Cortex of kidney (tissue), 1 donor: Measurements from ENCODE around the gene SNX13.
"Not testable (repeated sequence)": the region's sequence is repeated elsewhere in the genome, so short reads cannot be mapped to it uniquely, and the experiment has no call there.

Source experiments
- DNase-seq: peaks from one replicate; lab custom pipeline; 2025; lab: John Stamatoyannopoulos, UW

The SNX13 gene

DNA sequence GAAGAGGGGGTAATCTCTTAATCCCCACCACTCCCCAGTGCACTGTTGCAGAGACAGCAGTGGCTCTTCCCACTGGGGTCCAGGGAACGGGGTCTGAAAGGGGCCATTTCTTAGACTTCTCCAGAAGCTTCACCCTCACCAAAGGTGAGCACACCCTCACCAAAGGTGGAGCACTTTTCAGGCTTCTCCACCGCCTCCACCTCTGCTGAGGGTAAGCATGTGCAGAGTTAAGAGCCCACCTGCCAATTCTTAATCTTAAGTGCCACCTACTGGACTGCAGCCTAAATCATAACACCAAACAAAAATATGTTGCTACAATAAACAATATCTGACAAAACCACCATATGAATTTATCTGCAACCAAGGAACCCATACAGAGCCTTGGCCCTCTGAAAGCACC lies 27.0 kb downstream of the SNX13 start:
- no peak for DNase-seq

DNA sequence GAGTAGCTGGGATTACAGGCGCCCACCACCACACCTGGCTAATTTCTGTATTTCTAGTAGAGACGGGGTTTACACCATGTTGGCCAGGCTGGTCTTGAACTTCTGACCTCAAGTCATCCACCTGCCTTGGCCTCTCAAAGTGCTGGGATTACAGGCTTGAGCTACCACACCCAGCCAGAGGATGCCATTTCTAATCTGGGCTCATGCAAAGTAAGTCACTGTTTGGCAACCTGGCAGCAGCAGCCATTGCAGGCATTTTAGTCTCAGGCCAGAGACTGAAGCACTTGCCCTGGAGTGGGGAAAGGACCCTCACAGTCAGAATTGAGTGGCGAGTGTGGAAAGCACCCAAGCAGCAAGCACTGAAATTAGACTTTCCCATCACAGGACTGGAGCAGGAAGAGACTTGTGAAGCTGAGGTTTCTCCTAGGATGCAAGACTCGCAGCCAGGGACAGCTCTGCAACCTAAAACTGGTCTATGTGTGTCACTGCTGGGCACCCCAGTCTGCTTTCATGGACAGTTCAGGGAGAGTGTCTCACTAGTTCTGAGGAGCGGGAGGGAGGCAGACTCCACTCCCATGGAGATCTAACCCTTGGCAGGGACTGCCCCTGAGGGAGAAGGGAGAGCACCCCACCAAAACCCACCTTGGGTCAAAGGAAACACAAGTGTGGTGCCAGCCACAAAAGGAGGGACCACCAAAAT lies 27.6 kb downstream of the SNX13 start:
- DNase-seq, result no peak

- no peak for DNase-seq
Observed at GRCh38 chr7:17912050-17912449, 28.2 kb downstream of the SNX13 start.

GRCh38 chr7:17910377-17910776 lies 29.9 kb downstream of the SNX13 start:
- DNase-seq, result no peak

DNA sequence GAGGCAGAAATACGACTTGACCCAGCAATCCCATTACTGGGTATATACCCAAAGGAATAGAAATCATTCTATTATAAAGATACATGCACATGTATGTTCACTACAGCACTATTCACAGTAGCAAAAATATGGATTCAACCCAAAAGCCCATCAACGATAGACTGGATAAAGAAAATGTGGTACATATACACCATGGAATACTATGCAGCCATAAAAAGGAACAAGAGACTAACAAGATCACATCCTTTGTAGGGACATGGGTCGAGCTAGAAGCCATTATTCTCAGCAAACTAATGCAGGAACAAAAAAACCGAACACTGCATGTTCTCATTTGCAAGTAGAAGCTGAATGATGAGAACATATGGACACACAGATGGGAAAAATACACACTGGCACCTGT lies 31.0 kb downstream of the SNX13 start:
- DNase-seq, result not testable (repeated sequence)

DNA sequence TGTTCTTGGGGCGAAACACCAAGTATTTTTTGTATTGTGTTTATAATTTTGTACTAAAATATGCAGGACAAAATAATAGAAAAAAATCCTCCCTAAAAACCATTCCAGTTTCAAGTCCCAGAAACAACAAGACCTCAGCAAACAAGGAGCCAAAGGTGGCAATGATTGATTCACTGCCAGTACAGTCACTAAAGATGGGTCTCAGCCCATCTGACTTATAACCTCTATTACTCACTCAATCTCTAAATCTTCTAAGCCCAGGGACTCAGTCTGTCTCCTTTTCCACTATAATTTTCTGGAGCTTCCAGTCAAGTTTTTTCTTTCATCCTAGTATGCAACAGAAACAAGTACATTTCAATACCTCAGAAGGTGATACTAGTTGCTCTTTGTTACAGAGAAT lies 33.3 kb downstream of the SNX13 start:
- DNase-seq, result no peak

DNA sequence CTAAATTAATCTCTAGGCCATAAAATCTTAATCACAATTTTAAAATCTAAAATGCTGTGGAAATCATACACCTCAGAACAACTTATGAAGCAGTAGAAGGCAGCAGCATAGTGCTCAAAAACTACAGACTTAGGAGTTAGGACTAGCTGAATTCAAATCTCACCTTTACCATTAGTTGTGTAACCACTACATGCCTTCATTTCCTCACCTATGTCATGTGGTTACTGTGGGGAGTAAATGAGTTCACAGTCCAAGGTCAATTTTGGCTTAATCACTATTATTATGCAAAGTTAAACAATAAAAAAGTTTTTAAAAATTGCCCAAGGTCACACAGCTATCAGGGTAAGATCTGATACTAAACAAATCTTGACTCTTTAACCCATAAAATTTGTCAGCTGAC lies 37.0 kb downstream of the SNX13 start:
- DNase-seq, result no peak

GRCh38 chr7:17902599-17902998 lies 37.7 kb downstream of the SNX13 start:
- DNase-seq, result no peak

- no peak for DNase-seq
Observed at GRCh38 chr7:17900464-17900863, 39.8 kb downstream of the SNX13 start.

- DNase-seq, result no peak
Observed at GRCh38 chr7:17898111-17898510, 42.2 kb downstream of the SNX13 start.

DNA sequence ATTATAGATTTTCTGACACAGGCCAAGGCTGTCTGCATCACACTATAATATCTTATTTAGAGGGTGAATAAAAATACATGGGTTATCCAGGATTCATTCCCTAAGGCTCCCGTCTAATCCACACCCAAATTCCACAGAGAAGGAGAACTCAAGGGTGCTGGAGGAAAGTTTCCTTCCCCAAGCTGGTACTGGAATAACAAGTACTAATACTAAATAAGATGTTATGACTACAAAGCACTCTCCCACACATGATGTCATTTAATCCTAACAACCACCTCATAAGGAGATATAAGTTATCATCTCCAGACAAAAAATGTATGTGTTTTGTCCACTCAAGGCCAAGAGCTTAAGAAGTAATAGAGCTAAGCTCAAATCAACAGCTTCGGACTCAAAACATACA lies 53.0 kb downstream of the SNX13 start:
- no peak for DNase-seq

DNA sequence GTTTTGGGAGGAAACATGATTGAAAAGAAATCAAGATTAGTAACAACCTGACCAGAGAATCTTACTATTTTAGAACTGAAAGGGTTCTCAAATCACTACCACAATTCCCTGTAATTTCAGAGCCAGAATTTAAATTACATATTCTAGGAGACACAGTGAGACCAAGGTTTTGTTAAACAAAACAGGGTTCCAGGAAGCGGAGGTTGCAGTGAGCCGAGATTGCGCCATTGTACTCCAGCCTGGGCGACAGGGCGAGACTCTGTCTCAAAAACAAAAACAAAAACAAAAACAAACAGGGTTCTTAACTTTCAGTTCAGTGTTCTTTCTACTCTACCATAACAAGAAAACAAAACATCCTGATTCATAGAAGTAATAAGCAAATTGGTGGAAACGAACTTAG lies 57.6 kb downstream of the SNX13 start:
- DNase-seq, result no peak

GRCh38 chr7:17879075-17879661 lies 61.1 kb downstream of the SNX13 start:
- no peak for DNase-seq

DNA sequence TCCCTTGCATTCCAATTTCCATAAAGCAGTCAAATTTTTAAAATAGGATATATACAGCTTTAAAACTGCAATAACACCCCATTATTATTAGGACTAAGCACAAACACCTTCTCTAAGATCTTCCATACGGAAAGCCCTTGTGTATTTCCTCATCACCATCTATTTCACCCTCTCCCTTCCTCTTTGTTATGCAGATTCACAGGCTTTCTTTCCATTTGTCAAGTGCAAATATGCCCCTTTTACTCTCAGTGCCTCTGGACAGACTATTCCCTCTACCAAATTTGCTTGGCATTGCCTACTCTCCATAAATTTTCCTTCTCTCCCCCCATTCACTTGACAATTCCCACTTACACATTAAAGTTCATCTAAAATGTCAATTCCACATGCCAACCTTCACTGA lies 61.7 kb downstream of the SNX13 start:
- DNase-seq, result no peak

DNA sequence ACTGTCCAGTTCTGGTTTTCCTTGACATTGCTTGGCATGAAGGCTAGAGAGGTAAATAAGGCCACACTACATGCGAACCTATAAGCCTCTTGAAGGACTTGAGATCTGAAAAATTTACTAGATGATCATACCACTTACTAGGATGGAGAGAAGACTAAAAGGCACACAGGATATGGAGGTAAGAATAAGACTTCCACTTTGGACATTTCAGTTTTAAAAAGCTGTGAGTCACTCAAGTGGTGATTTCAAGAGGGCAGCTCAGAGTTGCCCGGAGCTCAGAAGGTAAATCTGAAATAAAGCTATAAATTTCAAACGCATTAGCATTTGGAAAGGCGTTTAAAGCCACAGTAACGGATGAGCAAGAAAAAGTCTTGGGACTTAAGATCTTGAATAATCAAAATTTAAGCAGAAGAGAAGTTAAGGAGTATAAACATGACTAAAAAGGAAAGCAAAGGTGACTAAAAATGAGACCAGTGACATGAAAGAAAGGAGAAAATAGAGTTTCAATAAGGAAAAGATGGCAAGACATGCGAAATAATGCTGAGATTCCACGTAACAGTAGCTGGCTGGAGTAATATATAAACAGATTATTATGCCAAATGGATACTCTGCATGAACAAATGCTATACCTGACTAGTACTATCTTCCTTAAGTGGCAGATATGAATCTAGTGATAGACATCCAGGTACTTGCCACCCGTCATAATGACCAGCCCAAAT lies 68.3 kb downstream of the SNX13 start:
- DNase-seq, result no peak

GRCh38 chr7:17870406-17870805 lies 69.9 kb downstream of the SNX13 start:
- no peak for DNase-seq

DNA sequence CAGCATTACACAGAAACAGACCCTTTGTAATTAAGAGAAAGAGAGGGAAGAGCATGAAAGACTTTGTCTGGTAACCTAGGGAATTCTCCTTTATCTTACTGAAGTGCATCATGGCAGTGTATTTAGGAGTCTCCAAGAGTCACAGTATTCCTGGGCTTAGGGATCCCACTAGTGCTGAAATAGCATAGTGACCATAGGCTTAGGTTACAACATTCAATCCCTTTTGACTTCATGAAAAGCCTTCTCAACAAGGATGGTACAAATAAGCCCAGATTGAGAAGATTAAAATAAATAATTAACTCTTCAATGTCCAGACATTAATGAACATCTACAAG lies 76.5 kb downstream of the SNX13 start:
- no peak for DNase-seq

DNA sequence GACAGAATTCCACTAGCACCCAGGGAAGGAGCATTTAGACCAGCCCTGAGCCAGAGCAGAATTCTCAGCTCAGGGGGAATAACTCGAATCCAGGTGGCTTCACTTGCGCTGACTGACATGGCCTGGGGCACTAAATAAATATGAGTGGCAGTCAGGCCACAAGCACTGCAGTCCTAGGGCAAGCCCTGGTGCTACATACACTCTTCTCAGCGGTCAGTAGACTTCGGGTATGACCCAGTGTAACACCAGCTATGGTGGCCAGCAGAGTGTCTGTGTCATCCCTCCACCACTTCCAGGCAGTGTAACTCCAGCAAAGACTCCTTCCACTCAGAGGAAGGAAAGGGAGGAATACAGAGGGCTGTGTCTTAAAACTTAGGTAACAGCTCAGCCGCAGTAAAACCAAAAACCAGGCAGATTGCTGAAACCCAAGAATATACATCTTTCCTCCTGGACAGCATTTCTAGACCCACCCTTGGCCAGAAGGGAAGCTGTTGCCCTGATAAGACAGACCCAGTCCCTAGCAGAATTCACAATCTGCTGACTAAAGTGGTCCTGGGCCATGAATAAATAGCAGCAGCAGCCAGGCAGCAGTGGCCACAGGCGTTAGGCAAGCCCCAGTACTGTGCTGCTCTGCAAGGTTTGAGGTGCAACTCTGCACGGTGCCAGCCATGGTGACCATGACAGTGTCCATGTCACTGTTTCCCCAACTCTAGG lies 77.0 kb downstream of the SNX13 start:
- no peak for DNase-seq

- DNase-seq, result no peak
Observed at GRCh38 chr7:17856251-17856650, 84.0 kb downstream of the SNX13 start.

- no peak for DNase-seq
Observed at GRCh38 chr7:17855202-17855601, 85.1 kb downstream of the SNX13 start.

DNA sequence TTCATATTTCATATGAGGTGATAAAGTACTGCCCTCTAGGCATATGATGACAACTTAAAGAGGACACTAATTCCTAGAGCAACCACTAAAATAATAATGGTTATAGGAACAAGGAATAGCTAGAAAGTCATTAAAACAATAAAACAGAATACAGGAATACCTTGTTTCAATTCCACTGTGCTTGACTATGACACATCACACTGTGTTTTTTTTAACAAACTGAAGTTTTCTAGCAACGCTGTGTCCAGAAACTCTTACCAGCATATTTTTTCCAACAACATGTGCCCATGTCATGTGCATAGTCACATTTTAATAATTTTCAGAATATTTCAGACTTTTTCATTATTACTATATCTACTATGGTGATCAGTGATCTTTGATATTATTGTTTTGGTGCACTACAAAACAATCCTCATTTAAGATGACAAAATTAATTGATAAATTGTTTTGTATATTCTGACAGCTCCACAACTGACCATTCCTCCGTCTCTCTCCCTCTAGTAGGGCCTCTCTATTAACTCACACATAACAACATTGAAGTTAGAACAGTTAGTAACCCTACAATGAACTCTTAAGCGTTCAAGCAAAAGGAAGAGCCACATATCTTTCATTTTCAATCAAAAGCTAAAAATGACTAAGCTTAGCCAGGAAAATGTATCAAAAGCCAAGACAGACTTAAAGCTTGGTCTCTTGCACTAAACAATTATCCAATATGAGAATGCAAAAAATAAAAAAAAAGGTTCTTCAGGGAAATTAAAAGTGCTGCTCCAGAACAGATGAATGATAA lies 85.8 kb downstream of the SNX13 start:
- no peak for DNase-seq

- no peak for DNase-seq
Observed at GRCh38 chr7:17852361-17852760, 87.9 kb downstream of the SNX13 start.
